Renal pelvis (tissue), 12 donors: ENCODE measurements around the gene CHD2. TPM values are rescaled to one million over a fixed set of nuclear protein-coding genes. Genes with fewer than 3 reads are reported as not detected.
A peak's percentile ranks its signal among the peaks of the same experiment; 100 is the strongest.
"Not testable (repeated sequence)": the region's sequence is repeated elsewhere in the genome, so short reads cannot be mapped to it uniquely, and the experiment has no call there.

Source experiments
- DNase-seq: peaks from one replicate; pipeline ENCODE4 v3.0.0-alpha.2; 2013
- long read RNA-seq, 16 experiments: transcript quantifications; one replicate each; lab custom pipeline, GENCODE V29; 2026
- polyA plus RNA-seq, 3 donors: library from polyadenylated mRNA; unstranded; fragments of 120-200 nt; gene quantifications; one replicate each; pipeline ENCODE4 v1.2.1, GENCODE V29; 2013; ENCODE audit not compliant: insufficient read length in 3 of 3

Gene CHD2
- polyA plus RNA-seq: 100 to 1,000 TPM; 106 to 140 (median 131) TPM
- long read RNA-seq, donor 1, transcript CHD2-212 (2 exons, 1,740 nt): major isoform, 11 of 21 reads
- long read RNA-seq, donor 1, partial matches to known transcripts: 9 of 21 reads
- long read RNA-seq, donor 1, other reads (novel, unspliced or antisense): 0 of 21 reads
- long read RNA-seq, donor 2, transcript CHD2-212 (2 exons, 1,740 nt): major isoform, 8 of 27 reads
- long read RNA-seq, donor 2, partial matches to known transcripts: 17 of 27 reads
- long read RNA-seq, donor 2, other reads (novel, unspliced or antisense): 0 of 27 reads
- long read RNA-seq, donor 3, transcript CHD2-212 (2 exons, 1,740 nt): major isoform, 8 of 27 reads
- long read RNA-seq, donor 3, partial matches to known transcripts: 18 of 27 reads
- long read RNA-seq, donor 3, other reads (novel, unspliced or antisense): 0 of 27 reads
- long read RNA-seq, donor 4, partial matches to known transcripts: 0 of 3 reads
- long read RNA-seq, donor 4, other reads (novel, unspliced or antisense): 0 of 3 reads
- long read RNA-seq, donor 5, transcript CHD2-212 (2 exons, 1,740 nt): major isoform, 5 of 5 reads
- long read RNA-seq, donor 5, partial matches to known transcripts: 0 of 5 reads
- long read RNA-seq, donor 5, other reads (novel, unspliced or antisense): 0 of 5 reads
- long read RNA-seq, donor 6, transcript CHD2-212 (2 exons, 1,740 nt): major isoform, 8 of 88 reads
- long read RNA-seq, donor 6, partial matches to known transcripts: 79 of 88 reads
- long read RNA-seq, donor 6, other reads (novel, unspliced or antisense): 0 of 88 reads
- long read RNA-seq, donor 7, transcript CHD2-212 (2 exons, 1,740 nt): major isoform, 7 of 24 reads
- long read RNA-seq, donor 7, partial matches to known transcripts: 17 of 24 reads
- long read RNA-seq, donor 7, other reads (novel, unspliced or antisense): 0 of 24 reads
- long read RNA-seq, donor 8, transcript CHD2-212 (2 exons, 1,740 nt): major isoform, 7 of 7 reads
- long read RNA-seq, donor 8, partial matches to known transcripts: 0 of 7 reads
- long read RNA-seq, donor 8, other reads (novel, unspliced or antisense): 0 of 7 reads
- long read RNA-seq, donor 9, transcript CHD2-212 (2 exons, 1,740 nt): major isoform, 7 of 29 reads
- long read RNA-seq, donor 9, partial matches to known transcripts: 20 of 29 reads
- long read RNA-seq, donor 9, other reads (novel, unspliced or antisense): 0 of 29 reads
- long read RNA-seq, donor 10, transcript CHD2-212 (2 exons, 1,740 nt): major isoform, 7 of 43 reads
- long read RNA-seq, donor 10, partial matches to known transcripts: 36 of 43 reads
- long read RNA-seq, donor 10, other reads (novel, unspliced or antisense): 0 of 43 reads
- long read RNA-seq, donor 11, transcript CHD2-212 (2 exons, 1,740 nt): major isoform, 5 of 5 reads
- long read RNA-seq, donor 11, partial matches to known transcripts: 0 of 5 reads
- long read RNA-seq, donor 11, other reads (novel, unspliced or antisense): 0 of 5 reads
- long read RNA-seq, donor 12, transcript CHD2-212 (2 exons, 1,740 nt): major isoform, 9 of 105 reads
- long read RNA-seq, donor 12, partial matches to known transcripts: 93 of 105 reads
- long read RNA-seq, donor 12, other reads (novel, unspliced or antisense): 0 of 105 reads
- long read RNA-seq, donor 13, transcript CHD2-212 (2 exons, 1,740 nt): major isoform, 6 of 54 reads
- long read RNA-seq, donor 13, partial matches to known transcripts: 47 of 54 reads
- long read RNA-seq, donor 13, other reads (novel, unspliced or antisense): 0 of 54 reads
- long read RNA-seq, donor 14: 0 reads
- long read RNA-seq, donor 15: 0 reads
- long read RNA-seq, donor 16, transcript CHD2-212 (2 exons, 1,740 nt): major isoform, 9 of 23 reads
- long read RNA-seq, donor 16, partial matches to known transcripts: 14 of 23 reads
- long read RNA-seq, donor 16, other reads (novel, unspliced or antisense): 0 of 23 reads

DNA sequence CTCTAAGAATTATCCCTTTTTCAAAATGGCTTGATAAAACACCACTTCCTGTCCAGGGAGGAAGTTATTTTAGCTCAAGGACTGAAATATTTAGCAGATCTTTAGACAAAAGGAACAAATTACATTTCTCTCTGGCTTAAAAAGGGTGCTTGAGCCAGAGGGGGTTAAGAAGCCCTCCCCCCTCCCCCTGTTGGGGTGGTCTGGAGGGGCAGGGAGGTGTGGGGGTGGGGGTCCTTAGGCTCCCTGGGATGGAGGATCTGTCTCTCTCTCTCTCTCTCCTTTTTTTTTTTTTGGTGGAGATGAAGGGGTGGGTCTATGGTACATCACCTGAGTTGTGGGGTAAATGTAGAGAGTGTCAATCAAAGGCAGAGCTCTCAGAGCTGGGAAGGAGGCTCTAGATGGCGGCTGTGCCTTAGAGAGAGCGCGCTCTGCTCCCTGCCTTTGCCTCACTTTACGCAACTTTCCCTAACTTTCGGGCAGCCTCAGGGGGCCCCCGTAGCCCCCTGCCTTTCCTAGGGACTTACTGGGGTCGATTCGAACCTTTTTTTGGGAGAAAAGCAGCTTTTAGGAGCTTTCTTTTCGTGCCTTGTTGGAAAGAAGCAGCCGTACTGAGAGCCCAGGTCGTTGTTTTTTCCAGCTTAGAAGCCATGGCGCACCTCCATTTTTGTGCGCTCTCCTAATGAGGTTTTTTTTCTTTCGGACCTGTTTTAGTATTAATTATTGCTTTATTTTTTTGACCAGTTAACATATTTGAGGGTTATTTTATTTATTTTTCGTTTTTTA lies at the start of gene CHD2:
TSS of gene CHD2 (plus strand) at position 377 of the 783 bp plus-strand sequence. CDS start 914 bp downstream, outside the sequence.
- DNase-seq: peak; percentile 89

DNA sequence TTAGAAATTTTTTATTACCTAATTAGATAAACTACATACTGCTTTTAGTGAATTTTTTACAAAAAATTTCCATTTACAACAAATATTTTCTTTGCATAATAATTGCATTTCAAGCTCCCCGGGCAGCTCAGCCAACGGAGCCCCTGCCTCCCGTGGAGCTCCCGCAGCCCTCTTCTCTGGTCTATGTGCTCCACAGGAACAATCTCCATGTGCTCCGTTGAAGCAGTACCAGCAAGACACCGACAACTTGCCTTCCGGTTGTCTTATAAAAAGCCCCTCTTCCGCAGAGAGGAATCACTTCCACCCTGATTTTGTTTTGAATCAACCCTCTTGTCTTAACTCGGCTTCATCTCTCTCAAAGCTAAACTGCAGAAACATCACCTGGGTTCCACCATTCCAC lies 46.9 kb upstream of the CHD2 start:
- no peak for DNase-seq

DNA sequence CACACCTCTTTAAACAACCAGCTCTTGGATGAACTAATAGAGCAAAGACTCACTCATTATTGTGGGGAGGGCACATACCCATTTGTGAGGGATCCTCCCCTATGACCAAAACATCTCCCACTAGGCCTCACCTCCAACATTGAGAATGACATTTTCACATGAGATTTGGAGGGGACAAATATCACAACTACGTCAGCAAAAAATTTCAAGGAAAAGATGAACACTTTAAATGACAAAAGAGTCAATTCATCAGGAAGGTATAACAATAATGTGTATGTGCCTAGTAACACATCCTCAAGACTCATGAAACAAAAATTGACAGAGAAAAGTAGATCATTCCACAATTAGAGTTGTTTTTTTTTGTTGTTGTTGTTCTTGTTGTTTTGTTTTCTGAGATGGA lies 38.4 kb upstream of the CHD2 start:
- DNase-seq: no peak

GRCh38 chr15:92864127-92864814 lies 35.9 kb upstream of the CHD2 start:
- DNase-seq: no peak

- DNase-seq: no peak
Measured at GRCh38 chr15:92869263-92869940, 30.7 kb upstream of the CHD2 start.

DNA sequence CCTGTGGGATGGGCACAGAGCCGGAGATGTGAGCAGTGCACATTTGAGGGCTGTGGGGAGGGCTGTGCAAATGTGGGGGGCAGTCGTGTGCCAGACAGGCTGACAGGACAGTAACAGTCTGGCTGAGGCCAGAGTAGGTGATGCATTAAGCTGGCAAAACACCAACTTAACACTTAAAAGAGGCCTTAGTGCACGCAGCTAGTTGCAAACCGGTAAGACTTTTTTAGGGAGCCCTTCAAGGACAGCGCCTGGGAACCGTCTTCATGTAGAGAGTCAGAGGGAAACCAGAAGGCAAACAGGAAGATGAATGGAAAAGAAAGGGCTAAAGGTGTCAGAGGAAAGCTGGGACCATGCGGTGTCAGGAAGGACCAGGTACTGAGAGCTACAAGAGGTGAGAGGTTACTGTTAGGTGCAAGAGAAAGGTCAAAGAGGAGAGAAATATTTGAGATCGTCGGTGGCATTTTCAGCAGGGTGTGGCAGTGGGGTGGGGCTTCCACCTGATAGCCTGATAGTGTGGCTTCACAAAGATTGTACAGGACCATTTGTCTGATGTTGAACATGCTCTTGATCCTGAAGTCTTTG lies 30.0 kb upstream of the CHD2 start:
- no peak for DNase-seq

- not testable (repeated sequence) for DNase-seq
Measured at GRCh38 chr15:92872967-92873366, 27.2 kb upstream of the CHD2 start.

GRCh38 chr15:92877000-92877399 lies 23.1 kb upstream of the CHD2 start:
- DNase-seq: no peak

DNA sequence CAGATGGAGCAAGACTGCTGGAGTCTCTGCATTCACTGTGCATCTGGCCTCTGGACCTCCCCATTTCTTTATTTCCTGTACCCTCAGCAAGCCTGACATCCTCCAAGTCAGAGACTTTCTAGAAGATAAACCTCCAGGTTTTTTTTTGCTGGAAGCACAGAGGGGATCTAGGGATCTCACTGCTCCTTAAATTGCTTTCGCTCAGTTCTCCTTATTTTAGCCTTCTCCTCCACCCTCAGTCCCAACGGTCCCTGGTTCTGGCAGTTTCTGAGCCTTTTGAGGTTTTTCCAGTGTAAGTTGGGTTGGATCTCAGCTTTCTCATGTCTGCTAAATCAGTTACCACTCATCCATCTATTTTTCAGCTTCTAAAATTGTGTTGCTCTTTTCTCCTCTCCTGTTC lies 22.7 kb upstream of the CHD2 start:
- DNase-seq: no peak

DNA sequence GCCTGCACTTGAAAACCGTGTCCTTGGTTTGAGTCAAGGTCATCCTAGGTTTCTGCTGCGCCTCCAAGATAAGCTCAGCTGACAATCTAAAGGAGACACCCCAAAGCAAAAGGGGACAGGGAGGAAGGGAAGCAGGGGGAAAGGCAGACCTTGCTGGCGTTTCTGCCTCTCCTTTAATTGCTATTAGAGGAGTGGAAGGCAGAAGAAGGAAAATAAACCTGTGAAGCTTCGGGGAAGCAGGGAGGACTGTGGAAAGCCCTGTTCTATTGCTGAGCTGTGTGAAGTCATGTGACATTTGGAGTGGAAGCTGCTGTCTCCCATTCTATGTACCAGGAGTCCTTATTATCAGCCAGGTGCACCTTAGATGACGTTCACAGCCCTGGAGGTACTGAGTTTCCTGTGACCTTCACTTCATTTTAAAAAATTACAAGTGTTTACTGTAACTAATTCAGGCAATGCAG lies 21.5 kb upstream of the CHD2 start:
- no peak for DNase-seq

DNA sequence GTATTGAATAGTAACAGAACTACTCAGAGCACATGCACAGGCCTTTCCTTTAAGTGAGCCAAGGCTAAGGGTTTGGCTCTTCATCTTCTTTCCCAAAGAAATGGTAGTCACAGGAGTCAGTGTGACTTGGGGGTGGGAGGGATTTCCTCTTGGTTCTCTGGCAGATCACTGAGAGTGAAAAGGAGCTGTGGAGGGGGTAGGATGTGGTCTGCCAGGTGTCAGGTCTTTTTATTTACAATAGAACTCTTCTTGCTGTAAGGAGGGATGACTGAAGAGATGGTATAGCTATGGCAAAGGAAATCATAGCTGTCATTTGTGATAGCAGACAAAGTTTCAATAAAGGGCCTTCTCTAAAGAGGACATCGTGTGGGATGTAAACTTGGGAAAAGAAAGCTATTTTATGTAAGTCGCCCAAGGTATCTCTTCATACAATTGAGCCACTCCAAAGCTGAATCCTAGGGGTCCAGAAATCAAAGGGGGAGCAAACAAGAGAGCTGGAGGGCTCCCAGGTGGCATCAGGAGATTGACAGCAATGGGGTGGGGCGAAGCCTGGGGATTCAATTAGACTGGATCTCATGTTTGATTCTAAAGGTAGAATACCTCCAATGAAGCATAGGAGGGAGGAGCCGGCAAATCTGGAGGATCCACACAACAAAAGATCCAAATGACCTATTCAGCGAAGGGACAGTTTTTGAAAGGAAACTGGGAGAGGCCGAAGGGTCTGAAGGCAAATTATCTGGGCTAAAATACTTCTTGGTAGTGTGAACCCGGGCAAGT lies 20.0 kb upstream of the CHD2 start:
- DNase-seq: no peak

DNA sequence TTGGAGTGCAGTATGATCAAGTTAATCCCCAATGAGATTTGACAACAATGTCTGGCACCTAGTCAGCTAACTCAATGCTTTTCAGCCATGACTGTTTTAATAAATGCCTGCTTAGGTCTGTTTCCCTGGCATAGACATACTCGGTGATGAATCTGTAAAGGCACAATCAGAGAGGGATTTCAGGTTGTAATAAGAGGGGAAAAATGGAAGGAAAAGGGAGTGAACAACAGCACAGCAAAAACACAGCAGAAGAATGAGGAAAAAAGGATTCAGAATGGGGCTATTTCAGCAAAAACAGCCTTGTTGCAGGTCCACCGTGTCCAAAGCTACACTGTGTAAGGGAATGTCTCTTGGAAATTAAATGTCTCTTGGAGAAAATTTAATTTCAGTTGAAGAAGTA lies 19.3 kb upstream of the CHD2 start:
- DNase-seq: no peak

DNA sequence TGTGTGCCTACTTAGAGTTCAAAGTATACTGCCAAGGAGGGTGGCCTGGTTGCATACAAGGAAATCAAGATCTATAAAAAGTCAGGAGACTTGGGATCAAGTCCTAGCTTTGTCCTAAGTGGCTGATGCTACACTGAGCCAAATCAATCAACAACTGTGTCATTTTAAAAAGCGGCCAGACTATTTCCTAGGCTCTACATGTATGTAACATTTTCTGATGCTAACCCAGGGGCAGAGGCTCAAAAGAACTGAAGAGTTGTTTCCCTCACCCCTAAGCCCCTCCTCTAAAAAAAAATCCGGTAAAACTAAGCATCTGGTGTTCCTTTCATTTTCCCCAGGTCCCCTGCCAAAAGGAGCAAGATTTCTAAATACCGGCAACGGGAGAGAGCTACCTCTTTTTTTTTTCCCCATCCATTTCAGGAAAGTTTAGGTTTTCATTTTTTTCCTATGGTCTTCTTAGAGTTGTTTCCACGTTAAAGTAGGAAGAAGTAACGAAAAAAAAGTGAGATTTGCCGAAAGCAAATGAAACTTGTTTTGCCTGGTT lies 18.8 kb upstream of the CHD2 start:
- peak; percentile 42 for DNase-seq

DNA sequence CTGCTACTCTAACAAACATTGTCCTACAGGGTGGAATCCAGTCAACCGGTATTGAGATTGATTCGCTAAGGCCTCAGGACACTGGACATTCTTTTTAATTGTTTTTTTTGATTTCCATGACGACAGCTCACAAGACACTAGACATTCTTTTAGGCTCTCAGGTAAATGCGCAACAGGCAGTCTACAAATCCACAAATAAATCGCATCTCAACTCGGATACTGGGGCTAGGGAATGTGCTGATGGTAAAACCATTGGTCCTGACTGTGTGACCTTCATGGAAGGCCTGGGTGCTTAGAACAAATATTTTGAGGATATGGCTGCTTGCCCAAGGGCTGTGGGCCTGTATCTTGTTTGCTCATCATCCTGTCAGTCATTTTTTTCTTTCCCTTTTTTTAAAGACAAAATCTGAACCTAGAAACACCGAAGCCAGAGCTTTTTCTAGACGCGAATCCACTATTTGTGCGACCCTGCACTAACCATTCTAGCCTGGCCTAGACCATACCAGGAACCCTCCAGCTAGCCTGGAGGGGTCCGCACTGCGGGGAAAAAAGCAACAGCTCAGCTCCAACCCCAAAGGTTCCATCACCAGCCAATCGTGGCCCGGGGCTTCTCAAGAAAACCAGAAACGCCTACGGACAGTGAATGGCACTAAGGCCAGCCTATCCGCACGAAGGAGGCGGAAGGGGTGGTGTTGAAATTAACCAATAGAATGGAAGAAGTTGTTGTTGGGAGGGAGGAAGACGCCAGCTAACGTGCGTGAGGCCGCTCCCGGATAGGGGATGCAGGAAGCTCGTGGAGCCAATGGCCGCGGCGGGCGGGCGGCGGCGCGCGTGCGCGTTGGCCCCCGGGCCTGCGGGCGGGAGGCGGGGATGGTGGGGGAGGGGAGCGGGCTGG lies 18.1 kb upstream of the CHD2 start:
- peak; percentile 100 for DNase-seq

DNA sequence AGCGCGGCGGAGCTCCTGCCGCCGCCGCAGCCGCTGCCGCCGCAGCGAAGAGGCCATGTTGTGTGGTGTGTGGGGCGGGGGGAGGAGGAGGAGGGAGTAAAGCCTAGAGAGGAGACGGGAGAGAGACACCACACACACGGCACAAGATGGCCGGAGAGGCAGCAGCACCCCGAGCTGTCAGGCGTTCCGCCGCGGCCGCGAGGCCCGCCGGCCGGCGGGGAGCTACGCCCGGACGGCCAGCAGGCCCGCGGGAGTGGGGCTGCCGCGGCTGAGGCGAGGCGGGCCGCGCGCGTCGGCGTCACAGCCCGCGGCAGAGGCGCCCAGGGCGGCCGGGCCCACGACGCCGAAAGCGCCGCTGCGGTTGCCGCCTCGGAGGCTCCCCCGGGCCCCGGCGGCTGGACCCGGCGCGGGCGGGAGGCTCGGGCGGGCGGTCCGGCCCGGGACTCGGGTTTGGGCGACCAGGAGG lies 17.4 kb upstream of the CHD2 start:
- DNase-seq: no peak
